Stimulated activated CD4-positive, alpha-beta T cell treated with anti-CD3 and anti-CD28 coated beads, TNF-alpha, amount 100 ng/mL, for 24 hours (primary cell): ENCODE data around the gene ZBTB38.

Source experiments
- DNase-seq, 3 experiments: peaks; one replicate each; pipeline ENCODE4 v3.0.0-alpha.2; 2020; ENCODE audit warnings: low read depth in 3 of 3

Gene ZBTB38

DNA sequence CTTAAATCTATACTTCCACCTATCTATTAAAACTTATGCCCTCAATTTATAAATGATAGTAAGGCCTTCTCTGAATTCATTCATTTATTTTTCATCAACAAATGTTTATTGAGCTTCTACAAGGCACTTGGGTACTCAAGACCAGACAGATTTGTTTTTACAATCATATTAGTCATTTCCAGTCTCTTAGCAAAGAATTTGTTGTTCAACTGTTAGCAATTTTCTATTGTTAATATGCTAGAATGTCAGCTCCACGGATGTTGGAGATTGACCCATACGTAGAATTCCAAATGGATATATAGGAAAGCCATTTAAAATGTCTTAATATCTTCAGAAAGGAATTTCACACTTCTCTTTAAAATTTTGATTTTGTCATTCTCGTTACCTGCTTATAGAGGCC lies 36.7 kb downstream of the ZBTB38 start:
- DNase-seq = no peak

DNA sequence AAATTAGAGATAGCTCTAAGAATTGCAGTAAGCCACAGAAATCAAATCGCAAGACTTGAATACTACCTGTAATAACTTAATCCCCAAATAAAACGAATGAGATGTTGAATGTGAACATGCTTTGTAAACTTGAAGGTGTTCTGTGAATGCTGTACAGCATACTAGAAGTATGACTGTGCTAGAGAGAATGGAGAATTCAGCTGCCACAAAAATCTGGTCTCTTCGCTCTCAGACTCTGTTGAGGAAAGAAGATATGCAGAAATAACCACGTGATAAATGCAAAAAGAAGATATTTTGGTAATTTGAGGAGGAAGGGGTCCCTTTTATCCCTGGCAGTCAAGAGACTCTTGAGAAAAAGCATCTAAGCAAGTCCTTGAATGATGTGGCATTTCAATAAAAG lies 37.3 kb downstream of the ZBTB38 start:
- no peak for DNase-seq

DNA sequence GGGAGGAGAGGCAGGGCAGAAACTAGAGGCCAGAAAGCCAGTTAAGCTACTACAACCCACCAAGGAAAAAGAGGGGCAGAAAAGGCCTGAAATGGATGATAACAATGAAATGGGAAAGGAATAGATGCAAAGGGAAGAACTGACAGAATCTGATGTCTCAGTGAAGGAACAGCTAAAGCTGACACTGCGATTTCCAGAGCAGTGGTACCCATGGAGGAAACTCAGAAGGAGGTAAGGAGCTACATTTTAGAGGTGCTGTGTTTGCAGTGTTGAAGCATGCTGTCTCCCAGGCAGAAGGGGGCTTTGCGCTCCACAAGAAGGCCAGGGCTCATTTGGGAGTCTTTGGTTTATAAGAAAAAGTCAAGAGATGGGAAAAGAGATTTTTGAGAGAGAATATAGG lies 38.0 kb downstream of the ZBTB38 start:
- DNase-seq = no peak

DNA sequence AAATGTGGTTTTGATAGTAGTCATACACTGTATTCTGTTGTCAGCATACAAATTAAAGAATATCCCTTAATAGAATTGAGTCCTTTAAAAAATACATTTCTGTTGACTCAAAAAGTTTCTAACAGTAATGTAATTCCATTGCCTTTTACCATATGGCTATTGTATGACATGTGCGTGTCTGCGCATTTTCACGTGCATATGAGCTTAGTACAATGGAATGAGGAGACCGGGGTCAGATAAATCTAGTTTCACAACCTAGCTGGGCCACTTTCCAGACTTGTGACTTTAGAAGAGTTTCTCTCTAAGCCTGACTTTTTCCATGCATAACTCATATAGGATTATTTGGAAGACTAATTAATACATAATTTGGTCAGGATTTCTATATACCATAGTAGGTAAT lies 38.7 kb downstream of the ZBTB38 start:
- DNase-seq = no peak

DNA sequence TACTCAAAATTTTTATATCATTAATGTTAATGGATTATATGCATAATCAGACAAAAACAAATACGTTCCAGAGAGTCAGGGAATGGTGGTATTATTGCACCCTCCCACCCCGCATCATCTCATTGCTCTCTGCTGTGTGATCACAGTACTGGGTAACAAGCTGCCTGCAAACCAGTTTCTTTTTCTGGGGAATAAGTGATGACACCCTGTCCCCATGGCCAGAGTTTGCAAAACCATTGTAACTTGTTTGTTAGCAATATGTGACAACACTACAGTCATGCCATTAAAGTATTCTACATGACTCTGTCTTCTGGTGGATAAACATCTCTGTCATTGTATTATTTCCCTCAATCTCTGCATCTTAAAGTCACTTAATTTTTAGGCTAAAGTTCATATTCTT lies 39.5 kb downstream of the ZBTB38 start:
- DNase-seq = no peak

DNA sequence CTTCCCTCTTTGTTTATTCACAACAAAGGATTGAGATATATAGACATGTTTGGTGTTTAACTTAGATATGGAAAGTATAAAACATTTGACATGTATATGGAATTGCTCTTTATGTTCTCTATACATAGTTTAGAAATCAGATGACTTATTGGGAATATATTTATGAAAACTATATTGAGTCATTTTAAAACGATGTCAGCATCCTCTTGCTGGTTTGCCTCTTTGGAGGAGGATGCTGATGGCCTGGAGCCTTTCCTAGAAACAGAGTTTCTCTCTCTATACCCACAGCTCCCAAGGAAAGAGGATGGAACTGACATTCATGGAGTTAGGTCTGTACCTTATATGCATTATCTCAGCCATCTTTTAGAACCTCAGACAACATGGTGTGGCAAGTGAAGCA lies 40.3 kb downstream of the ZBTB38 start:
- DNase-seq = no peak

DNA sequence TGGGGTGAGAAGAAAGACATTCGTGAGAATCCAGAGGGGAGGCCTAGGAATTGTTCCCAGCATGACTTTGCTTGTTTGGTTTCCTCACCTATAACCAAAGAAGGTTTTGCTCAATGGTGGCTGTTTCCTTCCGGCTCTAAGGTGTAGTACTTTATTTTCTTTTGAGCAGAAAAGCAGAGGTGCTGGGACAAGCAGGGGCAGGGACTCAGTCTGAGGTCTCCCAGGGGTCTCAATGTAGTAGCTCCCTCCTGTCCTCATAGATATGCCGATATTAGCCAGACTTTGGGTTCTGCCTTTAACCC lies 41.6 kb downstream of the ZBTB38 start:
- DNase-seq = no peak

DNA sequence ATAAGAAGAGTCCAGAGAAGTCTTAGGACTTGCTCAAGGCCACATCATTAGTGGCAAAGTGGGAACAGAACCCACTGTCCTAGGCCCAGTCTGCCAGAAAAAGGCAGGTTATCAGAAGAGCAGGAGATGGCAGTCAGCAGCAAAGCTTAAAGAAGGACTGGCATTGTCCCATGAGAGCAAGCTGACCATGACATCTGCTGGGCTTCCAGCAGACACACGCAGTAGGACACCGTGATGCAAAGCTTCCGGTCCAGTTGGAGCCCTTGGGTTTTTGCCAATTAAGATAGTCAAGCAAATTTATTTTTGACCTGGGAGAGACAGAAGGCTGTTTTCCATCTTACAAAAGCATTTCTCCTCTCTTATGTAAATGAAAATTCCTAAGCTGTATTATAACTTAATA lies 42.1 kb downstream of the ZBTB38 start:
- no peak for DNase-seq

DNA sequence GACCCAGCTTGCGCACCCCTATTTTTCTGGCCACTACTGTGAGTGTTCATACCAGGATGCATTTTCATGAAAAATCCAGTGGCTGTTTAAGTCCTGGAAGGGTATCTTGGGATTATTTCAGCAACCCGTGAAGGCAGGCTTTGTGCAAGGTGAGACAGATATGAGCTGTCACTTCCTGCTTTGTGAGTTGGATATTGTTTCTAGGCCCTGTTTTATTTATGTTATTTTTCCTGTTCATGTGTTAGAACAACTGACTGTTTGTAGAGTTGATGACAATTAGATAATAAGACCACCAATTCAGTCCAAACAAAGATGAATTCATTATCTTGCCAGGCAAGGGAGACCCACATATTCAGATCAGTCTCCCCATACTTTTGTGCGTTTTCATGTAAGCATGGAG lies 42.5 kb downstream of the ZBTB38 start:
- no peak for DNase-seq

DNA sequence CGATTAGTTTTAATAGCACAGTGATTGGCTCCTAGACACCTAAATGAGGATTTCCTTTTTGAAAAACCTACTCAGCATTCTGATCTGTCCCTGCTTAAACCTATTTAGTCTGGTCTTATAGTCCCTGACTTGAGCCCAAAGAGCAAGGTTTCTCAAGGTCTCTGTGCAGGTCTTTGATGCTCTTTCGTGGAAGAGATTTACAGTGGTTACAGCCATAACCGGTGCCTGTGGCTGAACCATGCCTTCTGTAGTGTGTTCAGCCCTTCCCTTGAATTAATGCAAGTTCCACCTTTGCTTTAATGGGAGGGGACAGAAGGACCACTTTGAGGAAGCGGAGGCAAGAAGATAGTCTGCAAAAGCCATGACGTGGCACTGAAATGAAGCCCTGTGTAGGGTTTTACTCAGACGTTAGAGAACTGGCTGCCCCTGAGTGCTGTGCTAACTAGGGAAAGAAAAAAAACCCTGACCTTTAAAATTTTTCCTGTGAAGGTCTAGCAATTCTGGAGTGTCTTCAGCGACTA lies 43.0 kb downstream of the ZBTB38 start:
- DNase-seq = no peak

DNA sequence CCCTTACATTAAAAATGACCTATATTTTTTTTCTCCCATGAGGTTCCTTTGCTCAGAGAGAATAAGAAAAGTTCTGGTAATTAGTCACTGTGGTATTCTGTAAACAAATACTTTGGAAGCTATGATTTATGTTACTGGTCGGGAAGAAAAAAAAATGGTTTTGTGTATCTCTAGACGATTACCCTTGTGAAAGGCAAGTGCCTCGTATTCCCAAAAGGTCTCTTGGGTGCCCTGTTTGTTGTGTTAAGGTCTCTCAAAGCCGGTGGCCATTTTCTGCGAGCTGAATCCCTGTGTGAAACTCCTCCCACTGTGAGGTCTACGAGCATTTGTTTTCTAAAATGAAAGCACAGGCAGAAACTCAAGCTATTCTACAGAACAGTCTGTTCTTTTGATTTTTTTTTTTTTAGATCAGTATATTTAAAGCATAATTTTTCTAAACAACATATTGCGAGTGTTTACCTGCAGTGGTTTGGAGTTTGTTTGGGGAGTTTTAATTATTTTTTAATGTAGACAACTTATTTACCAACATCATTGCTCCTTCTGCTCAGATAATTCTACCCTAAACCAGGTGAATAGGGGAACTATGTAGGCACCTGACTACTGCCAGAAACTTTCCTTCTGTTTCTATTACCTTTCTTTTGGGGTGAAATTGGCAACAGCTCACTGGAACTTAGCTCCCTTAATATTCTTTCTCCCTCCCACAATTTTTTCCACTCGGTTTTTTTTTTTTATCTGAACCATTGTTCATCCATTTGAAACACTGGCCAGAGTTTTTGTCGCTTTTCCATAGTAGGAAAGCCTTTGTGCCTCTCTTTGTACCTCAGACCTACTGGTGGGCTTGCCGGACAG lies 44.0 kb downstream of the ZBTB38 start:
- no peak for DNase-seq

DNA sequence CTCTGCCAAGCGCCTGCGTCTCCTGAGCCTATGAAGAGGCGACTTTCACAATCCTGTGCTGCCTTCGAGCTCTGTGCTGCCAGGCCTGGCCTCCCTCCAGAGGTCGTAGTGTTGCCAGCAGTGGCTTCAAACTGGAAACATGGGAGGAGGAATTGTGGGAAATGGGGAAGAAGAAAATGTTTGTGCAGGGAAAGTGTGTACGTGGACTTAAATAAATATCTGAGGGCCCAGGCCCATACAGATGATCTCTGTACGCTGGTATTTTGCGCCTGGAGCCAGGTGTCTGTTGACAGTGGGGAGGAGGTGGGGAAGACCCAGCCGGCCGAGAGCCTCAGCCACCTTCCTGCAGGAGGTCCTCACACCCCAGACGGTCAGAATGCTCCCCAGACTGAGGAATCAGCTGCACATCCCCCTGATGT lies 44.6 kb downstream of the ZBTB38 start:
- DNase-seq = no peak

DNA sequence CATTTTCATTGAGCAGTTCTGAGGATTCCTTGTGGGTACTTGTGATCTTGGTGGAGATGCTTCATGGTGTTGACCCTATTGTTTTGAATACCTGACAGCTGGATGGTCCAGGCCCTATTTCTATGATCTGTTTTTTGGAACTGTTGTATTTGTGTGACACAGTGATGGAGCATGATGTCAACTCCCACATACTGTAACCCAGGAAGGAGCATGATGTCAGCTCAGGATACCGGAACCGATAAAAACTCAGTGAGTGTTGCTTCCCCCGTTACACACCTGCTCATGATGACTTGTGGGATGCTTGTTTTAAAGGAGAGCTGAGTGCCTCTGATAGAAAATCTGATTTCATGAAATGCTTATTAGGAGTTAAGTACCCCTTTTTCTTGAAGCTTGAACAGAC lies 45.1 kb downstream of the ZBTB38 start:
- DNase-seq = no peak

DNA sequence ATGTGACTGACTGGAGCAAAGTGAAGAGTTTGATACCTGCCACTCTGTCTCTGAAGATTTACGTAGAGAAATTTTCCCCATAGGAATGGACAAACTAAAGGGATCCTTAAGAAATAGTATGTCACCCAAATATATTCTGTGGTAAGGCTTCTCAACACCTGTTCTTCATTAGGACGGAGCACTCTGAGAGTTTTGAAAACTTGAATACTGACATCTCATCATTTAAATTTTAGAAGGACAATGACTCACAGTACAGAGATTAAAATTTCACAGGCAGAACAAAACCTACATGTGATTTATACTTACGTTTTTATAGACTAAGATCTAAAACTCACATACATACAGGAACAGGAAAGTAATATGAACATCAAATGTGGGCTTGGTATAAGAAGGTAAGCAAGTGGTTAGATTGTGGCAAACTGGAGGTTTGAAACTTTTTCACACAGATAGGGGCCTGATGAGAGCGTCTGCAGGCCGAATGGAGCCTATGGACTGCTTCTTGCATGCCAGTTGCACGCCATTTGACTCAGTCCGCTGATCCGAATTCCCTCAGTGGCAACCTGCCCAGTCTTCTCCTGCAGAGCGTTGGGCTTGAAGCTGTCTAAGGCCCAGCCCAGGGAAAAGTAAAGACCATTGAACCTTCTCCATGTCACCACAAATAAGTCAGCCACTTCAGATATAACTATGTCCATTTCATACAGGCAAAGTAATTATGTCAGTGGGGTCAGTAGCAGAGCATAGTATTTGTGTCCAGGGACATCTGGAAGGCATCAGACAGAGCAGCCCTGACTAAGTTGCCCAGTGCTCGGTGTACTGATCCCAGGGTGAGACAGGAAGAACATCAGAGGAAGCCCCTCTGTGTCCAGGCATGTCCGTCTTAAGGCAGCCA lies 45.7 kb downstream of the ZBTB38 start:
- DNase-seq = no peak

DNA sequence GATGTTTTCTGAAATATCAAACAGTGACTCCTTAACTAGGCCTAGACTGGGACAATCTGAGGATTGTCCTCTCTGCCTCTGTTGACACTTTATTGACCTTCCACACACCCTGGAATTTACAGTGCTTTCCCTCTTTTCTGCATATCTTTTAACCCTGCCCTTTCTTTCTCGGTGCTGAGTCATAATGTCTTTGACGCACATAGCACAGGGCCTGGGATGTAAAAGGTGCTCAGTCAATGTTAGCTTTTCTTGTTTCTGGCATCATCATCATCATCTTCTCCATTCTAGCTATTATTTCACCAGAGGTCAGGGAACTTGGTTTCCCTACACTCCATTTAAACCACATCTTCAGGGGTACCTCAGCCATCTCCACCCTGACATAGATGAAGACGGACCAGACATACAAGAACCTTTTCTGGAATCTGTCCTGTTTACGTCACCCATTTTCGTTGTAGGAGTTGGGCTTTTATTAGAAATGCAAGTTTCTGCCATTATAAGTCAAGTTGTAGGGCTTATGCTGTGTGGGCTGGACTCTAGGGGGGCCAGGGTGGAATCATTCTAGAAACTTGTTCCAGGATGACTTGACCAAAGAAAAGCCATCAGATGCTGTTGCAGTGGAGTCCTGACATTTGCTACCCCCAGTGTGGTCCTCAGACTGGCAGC lies 46.6 kb downstream of the ZBTB38 start:
- DNase-seq = no peak

DNA sequence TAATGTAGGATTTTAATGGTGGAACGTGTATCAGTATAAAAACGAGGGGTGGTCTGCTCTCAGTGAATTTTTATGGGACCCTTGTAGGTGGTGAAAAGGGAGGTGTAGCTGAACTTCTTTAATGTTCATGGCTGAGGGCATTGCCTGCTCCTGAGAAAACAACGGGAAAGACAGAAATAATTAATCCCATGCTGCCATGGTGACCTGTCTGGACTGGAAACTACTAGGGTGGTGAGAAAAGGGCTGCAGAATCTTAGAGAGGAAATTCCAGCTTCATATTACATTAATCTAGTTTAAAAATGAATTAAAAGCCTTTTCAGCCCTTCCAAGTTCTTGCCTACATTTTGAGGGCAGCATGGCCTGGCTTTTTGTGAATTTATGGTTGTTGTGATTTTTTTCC lies 47.6 kb downstream of the ZBTB38 start:
- DNase-seq = no peak
